Natural killer cell treated with Interleukin-12 subunit alpha and Interleukin-12 subunit beta and Interleukin-15 and Interleukin-18, amount 100 ng/mL, for 72 hours (primary cell): ENCODE results near the gene GADD45G. TPM values are rescaled to one million over a fixed set of nuclear protein-coding genes. Genes with fewer than 3 reads are reported as not detected.
A peak's percentile ranks its signal among the peaks of the same experiment; 100 is the strongest.

Experiments
- ATAC-seq, 2 donors: fragments of 150-1000 bp; cut with Tn5 transposase in 1 of 2; sonication (Bioruptor Pico), chemical (Tn5 transposase) in 1 of 2; 2 replicates each; pipeline ENCODE4 v1.10.0; 2021
- DNase-seq: peaks from one replicate; pipeline ENCODE4 v3.0.0; 2022; ENCODE audit warnings: low spot score
- H3K27ac Mint-ChIP-seq, 2 donors: 1 replicate in 1 of 2; 2 replicates in 1 of 2; pipeline ENCODE4 v1.8.0; 2022; ENCODE audit warnings: mixed read lengths in 2 of 2, mild to moderate bottlenecking in 1 of 2, moderate library complexity in 1 of 2
- H3K27me3 Mint-ChIP-seq, 2 donors: 1 replicate in 1 of 2; 2 replicates in 1 of 2; pipeline ENCODE4 v1.8.0; 2022; ENCODE audit warnings: mixed read lengths in 2 of 2
- H3K36me3 Mint-ChIP-seq: one replicate; pipeline ENCODE4 v1.8.0; 2022; ENCODE audit warnings: mixed read lengths
- H3K4me1 Mint-ChIP-seq, 2 donors: 1 replicate in 1 of 2; 2 replicates in 1 of 2; pipeline ENCODE4 v1.8.0; 2022; ENCODE audit warnings: low read depth in 2 of 2, mixed read lengths in 2 of 2, mild to moderate bottlenecking in 1 of 2
- H3K4me3 Mint-ChIP-seq: one replicate; pipeline ENCODE4 v1.8.0; 2022; ENCODE audit warnings: mixed read lengths
- H3K9me3 Mint-ChIP-seq: 2 replicates; pipeline ENCODE4 v1.8.0; 2022; ENCODE audit warnings: mixed read lengths
- total RNA-seq, 2 donors: library from RNA; stranded (reverse); gene quantifications; one replicate each; pipeline ENCODE4 v1.2.3, GENCODE V29; 2022

The GADD45G gene
- total RNA-seq, 2 donors from 2014 or later: 24.3 to 68.6 TPM

GRCh38 chr9:89608641-89609335 is 4.0 kb downstream of the GADD45G start:
- Mint-ChIP-seq H3K27ac (peak overlapping the region in 1 of 2 donors; percentile 19), H3K27me3 (peaks cover 13 to 33% of the 10 kb centered on the region in 2 donors), H3K4me3 (no peak overlapping the region), H3K36me3 (no peaks in the 10 kb centered on the region), H3K9me3 (no peaks in the 10 kb centered on the region), H3K4me1 (peaks cover 13 to 19% of the 10 kb centered on the region in 2 donors)
- DNase-seq (no peak), ATAC-seq (no peak)

- DNase-seq: no peak
- ATAC-seq: no peak
These were observed 4.7 kb downstream of the GADD45G start for GRCh38 chr9:89609426-89610006.

DNA sequence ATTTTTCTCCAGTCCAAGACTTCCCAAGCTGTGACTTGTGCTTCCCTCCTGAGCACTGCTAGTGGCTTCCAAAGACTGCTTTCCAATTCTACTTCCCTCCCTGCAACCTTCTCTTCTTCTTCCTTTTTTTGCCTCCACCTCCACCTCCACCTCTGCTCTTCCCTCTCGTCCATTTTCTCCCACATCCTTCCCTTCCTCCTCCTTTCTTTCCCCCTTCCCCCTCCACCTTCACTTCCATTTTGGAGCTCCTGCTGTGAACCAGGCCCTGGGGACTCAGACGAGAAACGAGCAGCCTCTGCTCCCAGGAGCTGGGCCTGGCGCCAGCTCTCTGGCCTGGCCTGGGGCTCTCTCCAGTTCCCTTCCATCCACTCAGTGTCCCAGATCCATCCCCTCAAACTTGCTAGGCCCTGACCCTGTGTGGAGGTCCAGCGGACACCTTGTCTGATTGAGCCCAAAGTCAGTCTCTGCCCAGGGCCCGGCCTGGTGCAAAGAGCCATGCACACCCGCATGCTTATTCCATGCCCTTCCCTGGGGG is 5.6 kb downstream of the GADD45G start:
- peaks cover 19% of the 10 kb centered on the region in 2 donors for H3K4me1 Mint-ChIP-seq
- ATAC-seq (no peak), DNase-seq (peak; percentile 10)
- no peak overlapping the region for H3K4me3 Mint-ChIP-seq
- H3K36me3 Mint-ChIP-seq: no peaks in the 10 kb centered on the region
- H3K27me3 Mint-ChIP-seq: peaks cover 13 to 40% of the 10 kb centered on the region in 2 donors
- no peak overlapping the region for H3K27ac Mint-ChIP-seq
- H3K9me3 Mint-ChIP-seq: no peaks in the 10 kb centered on the region

More at GRCh38 chr9:89609426-89610006, 4.7 kb downstream of the GADD45G start:
- no peak overlapping the region for H3K27ac Mint-ChIP-seq
- peaks cover 19 to 22% of the 10 kb centered on the region in 2 donors for H3K4me1 Mint-ChIP-seq
- no peaks in the 10 kb centered on the region for H3K9me3 Mint-ChIP-seq
- no peaks in the 10 kb centered on the region for H3K36me3 Mint-ChIP-seq
- H3K4me3 Mint-ChIP-seq: no peak overlapping the region
- peaks cover 13 to 40% of the 10 kb centered on the region in 2 donors for H3K27me3 Mint-ChIP-seq

DNA sequence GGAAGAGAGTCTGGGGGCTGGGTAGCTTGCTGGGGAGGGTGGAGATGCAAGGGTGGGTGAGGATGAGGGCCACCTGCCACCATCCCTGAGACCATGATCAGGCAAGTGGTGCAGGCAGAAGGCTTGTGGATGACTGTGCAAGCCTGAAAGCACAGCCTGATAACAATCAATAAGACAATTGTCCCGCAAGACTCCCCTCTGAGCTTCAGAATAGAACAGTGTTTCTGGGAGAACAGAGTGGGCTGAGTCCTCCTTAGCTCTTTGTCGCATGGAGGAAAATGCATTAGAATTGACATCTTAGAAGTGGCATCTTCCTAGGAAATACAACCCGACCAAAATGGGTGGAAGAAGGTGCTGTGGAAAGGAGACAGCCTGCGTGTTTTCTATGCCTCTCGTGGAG is 6.6 kb downstream of the GADD45G start:
- ATAC-seq: no peak

DNA sequence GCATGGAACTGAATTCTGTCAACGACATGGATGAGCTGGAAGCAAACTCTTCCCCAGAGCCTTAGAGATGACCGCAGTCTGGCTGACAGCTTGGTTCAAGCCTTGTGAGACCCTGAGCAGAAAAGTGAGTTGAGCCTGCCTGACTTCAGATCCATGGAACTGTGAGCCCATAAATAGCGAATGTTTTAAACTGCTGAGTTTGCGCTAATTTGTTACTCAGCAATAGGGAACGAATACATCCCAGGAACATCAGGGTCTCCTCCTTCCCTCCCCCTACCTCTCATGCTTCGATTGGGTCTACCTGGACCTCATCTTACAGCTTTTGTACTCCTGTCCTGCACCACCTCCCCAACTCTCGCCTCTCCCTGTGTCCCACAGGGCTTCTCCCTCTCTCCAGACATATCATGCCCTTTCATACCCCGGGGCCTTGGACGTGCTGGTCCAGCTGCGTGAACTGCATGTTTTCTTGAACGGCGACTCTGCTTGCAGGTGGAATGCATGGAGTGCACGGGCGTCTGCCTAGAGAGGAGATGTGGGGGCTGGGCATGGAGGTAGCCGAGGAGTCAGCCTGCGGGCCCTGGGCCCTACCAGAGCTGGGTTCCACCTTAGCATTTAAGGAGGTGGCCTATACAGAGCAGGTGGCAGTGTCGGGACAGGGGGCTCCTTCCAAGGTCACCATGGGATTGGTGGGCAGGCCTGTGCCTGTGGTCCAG is 7.9 kb downstream of the GADD45G start:
- Mint-ChIP-seq H3K4me3 (no peak overlapping the region), H3K27ac (no peak overlapping the region), H3K4me1 (peaks cover 6 to 9% of the 10 kb centered on the region in 2 donors), H3K36me3 (no peaks in the 10 kb centered on the region), H3K27me3 (peaks cover 16 to 27% of the 10 kb centered on the region in 2 donors), H3K9me3 (no peaks in the 10 kb centered on the region)
- no peak for ATAC-seq
- DNase-seq: no peak

More for the DNA sequence above, 6.6 kb downstream of the GADD45G start:
- H3K9me3 Mint-ChIP-seq: no peaks in the 10 kb centered on the region
- no peak overlapping the region for H3K27ac Mint-ChIP-seq
- H3K4me1 Mint-ChIP-seq: peaks cover 14 to 17% of the 10 kb centered on the region in 2 donors
- H3K27me3 Mint-ChIP-seq: peaks cover 16 to 40% of the 10 kb centered on the region in 2 donors
- no peak for DNase-seq
- H3K4me3 Mint-ChIP-seq: no peak overlapping the region
- H3K36me3 Mint-ChIP-seq: no peaks in the 10 kb centered on the region

DNA sequence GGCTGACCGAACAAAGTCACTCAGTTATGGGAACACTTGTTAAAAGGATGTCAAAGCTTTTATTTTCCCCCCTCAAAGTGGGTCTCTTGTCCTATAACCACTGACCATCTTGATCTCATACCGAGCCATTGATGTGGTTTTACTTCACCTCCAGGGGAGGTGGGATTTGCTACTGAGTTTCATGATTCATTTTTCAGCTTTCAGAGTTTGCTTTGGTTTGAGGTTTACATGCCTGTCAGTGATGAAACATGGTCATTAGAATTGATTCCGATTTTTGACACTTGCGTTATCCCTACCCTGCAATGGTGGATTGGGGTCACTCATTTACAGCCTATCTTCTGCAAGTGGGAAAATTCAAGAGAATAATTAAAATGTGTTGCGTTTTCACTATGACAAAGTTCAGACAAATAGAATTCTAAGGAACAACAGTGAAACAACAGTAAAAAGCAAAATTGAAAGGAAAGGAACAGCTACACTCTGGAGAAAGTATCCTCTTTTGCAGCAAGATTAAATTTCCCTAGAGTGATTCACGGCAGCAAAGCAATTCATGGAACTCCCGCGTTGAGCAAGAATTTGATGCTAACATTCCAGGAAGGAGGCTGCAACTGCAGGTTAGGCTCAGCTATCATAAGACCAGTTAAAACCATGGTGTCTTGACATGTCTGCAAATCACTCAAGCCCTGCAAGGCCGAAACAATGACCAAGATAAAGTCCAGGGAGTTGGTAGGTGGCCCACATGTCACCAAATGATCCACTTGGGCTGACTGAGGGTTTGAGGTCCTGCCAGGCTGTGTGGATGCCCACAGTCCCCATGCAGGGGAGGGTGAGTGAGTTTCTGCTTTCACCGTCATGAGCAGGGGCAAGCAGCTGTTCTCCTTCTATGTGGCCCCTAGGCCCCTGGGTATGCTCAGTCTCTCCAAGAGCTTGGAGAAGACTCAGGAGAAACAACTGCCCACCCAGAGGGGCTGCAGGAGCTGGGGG is 9.4 kb downstream of the GADD45G start:
- H3K9me3 Mint-ChIP-seq: no peaks in the 10 kb centered on the region
- DNase-seq: no peak
- peak; percentile 33 to 50 for ATAC-seq
- H3K4me1 Mint-ChIP-seq: peaks cover 6 to 9% of the 10 kb centered on the region in 2 donors
- no peaks in the 10 kb centered on the region for H3K36me3 Mint-ChIP-seq
- peaks cover 16 to 21% of the 10 kb centered on the region in 2 donors for H3K27me3 Mint-ChIP-seq
- peak overlapping the region in 1 of 2 donors; percentile 33 for H3K27ac Mint-ChIP-seq
- H3K4me3 Mint-ChIP-seq: peak overlapping the region; percentile 56

- Mint-ChIP-seq H3K4me1 (peaks cover 6 to 9% of the 10 kb centered on the region in 2 donors), H3K27me3 (peaks cover 12 to 16% of the 10 kb centered on the region in 2 donors), H3K36me3 (no peaks in the 10 kb centered on the region), H3K9me3 (no peaks in the 10 kb centered on the region), H3K27ac (peak overlapping the region in 1 of 2 donors; percentile 29), H3K4me3 (no peak overlapping the region)
- ATAC-seq: no peak
- no peak for DNase-seq
These were observed 10.8 kb downstream of the GADD45G start for GRCh38 chr9:89615661-89616060.

DNA sequence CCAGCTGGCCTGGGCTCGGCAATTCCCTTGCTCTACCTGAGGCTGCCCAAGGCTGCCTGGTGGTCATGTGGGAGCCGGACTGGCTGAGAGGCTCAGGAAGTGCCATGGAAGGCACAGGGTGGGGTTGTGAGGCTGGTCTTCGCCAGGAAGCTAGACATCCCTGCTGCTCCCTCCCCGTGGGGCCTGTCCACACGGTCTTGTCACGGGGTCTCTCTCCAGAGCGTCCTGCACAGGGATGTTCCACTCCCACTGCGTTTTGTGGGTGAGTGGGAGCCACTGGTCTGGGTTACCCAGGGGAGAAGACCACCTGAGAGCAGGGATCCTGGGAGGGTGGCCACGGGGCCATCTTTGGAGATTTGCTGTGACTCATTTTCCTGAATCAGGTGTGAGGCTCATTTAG is 11.6 kb downstream of the GADD45G start:
- Mint-ChIP-seq H3K4me1 (peaks cover 6 to 9% of the 10 kb centered on the region in 2 donors), H3K27ac (no peak overlapping the region), H3K4me3 (no peak overlapping the region), H3K9me3 (no peaks in the 10 kb centered on the region), H3K36me3 (no peaks in the 10 kb centered on the region), H3K27me3 (peaks cover 12 to 14% of the 10 kb centered on the region in 2 donors)
- ATAC-seq (no peak), DNase-seq (no peak)

- Mint-ChIP-seq H3K9me3 (no peaks in the 10 kb centered on the region), H3K27me3 (peaks cover 3 to 7% of the 10 kb centered on the region in 2 donors), H3K27ac (no peak overlapping the region), H3K4me1 (peaks cover 6 to 9% of the 10 kb centered on the region in 2 donors), H3K36me3 (no peaks in the 10 kb centered on the region), H3K4me3 (no peak overlapping the region)
- DNase-seq (no peak), ATAC-seq (no peak)
These were observed 13.2 kb downstream of the GADD45G start for GRCh38 chr9:89617978-89618377.

- no peak overlapping the region for H3K4me3 Mint-ChIP-seq
- H3K36me3 Mint-ChIP-seq: no peaks in the 10 kb centered on the region
- H3K4me1 Mint-ChIP-seq: peaks cover 4% of the 10 kb centered on the region in 2 donors
- no peak for ATAC-seq
- no peak for DNase-seq
- H3K27ac Mint-ChIP-seq: no peak overlapping the region
- no peaks in the 10 kb centered on the region for H3K9me3 Mint-ChIP-seq
- H3K27me3 Mint-ChIP-seq: peaks cover 4 to 5% of the 10 kb centered on the region in 2 donors
These were observed 14.2 kb downstream of the GADD45G start for GRCh38 chr9:89619019-89619418.

DNA sequence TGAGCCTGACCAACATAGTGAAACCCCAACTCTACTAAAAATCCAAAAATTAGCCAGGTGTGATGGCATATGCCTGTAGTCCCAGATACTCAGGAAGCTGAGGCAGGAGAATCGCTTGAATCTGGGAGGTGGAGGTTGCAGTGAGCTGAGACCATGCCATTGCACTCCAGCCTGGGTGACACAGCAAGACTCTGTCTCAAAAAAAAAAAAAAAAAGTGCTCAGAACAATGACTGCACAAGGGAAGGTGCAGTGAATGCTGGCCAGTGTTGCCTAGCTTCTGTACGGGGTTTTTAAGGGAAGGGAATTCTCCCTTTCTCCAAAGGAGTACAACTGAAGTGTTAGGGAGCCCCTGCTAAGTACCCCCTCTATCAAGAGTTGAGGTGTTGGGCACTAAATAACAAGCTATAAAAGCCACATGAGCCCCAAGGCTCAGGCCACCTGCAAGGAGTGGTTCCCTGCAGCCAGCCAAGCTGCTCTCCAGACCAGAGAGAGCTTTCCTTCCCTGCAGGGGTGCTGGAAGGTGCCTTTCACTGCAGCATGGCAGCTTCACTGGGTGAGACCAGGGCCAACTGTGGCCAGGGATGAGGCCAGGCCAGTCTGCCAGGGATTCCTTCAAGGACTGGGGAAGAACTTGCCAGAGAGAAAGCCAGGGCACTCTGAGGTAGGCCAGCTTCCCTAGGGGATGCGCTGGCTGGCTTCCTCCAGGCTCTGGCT is 14.8 kb downstream of the GADD45G start:
- no peak overlapping the region for H3K4me3 Mint-ChIP-seq
- H3K36me3 Mint-ChIP-seq: no peaks in the 10 kb centered on the region
- ATAC-seq (no peak), DNase-seq (no peak)
- peaks cover 0 to 8% of the 10 kb centered on the region in 2 donors for H3K27me3 Mint-ChIP-seq
- no peaks in the 10 kb centered on the region for H3K9me3 Mint-ChIP-seq
- H3K27ac Mint-ChIP-seq: no peak overlapping the region
- H3K4me1 Mint-ChIP-seq: no peaks in the 10 kb centered on the region

- no peaks in the 10 kb centered on the region for H3K4me1 Mint-ChIP-seq
- H3K36me3 Mint-ChIP-seq: no peaks in the 10 kb centered on the region
- H3K27me3 Mint-ChIP-seq: peaks cover 0 to 4% of the 10 kb centered on the region in 2 donors
- H3K9me3 Mint-ChIP-seq: no peaks in the 10 kb centered on the region
- DNase-seq (no peak), ATAC-seq (no peak)
- no peak overlapping the region for H3K27ac Mint-ChIP-seq
- no peak overlapping the region for H3K4me3 Mint-ChIP-seq
These were observed 16.2 kb downstream of the GADD45G start for GRCh38 chr9:89621031-89621430.
